DOHH2 (cell line): ENCODE data around the gene PXDC1.
"Not testable (repeated sequence)": the region's sequence is repeated elsewhere in the genome, so short reads cannot be mapped to it uniquely, and the experiment has no call there.

ENCODE experiments used
- EZH2phosphoT487 ChIP-seq: fragments of 200-600 bp; sonication (generic); IDR thresholded peaks from 2 replicates; pipeline ENCODE4 v1.6.1; 2017; ENCODE audit warnings: borderline replicate concordance, mild to moderate bottlenecking, antibody characterized with exemption, low read length, moderate library complexity, mixed read lengths
- TF ChIP-seq, protein P1 (sequence below): fragments of 200-600 bp; sonication (generic); IDR thresholded peaks from one replicate; pipeline ENCODE4 v1.5.1; 2014; ENCODE audit warnings: antibody characterized with exemption, mild to moderate bottlenecking, low read depth, low read length; ENCODE audit not compliant: poor library complexity, severe bottlenecking

DNA sequence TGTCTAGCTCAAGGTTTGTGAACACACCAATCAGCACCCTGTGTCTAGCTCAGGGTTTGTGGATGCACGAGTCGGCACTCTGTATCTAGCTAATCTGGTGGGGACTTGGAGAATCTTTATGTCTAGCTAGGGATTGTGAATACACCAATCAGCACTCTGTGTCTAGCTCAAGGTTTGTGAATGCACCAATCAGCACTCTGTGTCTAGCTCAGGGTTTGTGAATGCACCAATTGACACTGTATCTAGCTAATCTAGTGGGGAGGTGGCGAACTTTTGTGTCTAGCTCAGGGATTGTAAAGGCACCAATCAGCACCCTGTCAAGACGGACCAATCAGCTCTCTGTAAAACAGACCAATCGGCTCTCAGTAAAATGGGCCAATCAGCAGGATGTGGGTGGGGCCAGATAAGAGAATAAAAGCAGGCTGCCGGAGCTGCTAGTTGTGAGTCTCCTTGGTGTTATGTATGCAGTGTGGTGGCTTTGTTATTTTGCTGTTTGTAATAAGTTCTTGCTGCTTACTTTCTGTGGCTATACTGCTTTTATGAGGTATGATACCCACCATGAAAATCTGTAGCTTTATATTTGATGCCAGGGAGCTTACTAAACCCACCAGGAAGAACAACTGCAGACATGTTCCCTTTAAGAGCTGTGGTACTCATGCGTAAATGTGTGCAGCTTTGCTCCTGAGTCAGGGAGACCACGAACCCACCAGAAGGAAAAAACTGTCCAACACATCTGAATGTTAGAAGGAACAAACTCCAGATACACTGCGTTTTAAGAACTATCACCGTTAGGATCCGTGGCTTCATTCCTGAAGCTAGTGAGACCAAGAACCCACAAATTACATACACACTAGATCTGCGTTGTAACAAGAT, 20.9 kb upstream of the PXDC1 start:
- TF ChIP-seq, protein P1, sequence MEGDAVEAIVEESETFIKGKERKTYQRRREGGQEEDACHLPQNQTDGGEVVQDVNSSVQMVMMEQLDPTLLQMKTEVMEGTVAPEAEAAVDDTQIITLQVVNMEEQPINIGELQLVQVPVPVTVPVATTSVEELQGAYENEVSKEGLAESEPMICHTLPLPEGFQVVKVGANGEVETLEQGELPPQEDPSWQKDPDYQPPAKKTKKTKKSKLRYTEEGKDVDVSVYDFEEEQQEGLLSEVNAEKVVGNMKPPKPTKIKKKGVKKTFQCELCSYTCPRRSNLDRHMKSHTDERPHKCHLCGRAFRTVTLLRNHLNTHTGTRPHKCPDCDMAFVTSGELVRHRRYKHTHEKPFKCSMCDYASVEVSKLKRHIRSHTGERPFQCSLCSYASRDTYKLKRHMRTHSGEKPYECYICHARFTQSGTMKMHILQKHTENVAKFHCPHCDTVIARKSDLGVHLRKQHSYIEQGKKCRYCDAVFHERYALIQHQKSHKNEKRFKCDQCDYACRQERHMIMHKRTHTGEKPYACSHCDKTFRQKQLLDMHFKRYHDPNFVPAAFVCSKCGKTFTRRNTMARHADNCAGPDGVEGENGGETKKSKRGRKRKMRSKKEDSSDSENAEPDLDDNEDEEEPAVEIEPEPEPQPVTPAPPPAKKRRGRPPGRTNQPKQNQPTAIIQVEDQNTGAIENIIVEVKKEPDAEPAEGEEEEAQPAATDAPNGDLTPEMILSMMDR = not testable (repeated sequence)
- not testable (repeated sequence) for TF ChIP-seq EZH2phosphoT487
